ENCODE data around the gene CHST6. TPM values are rescaled to one million over a fixed set of nuclear protein-coding genes. Genes with fewer than 3 reads are reported as not detected.

Gene CHST6
- total and polyA plus RNA-seq, 9 of the 15 experiments (the other 6 are each of a cell fraction or from before 2014, with no cell fraction given), result 0.01 to 0.05 (median 0.02) TPM; not detected in 6

DNA sequence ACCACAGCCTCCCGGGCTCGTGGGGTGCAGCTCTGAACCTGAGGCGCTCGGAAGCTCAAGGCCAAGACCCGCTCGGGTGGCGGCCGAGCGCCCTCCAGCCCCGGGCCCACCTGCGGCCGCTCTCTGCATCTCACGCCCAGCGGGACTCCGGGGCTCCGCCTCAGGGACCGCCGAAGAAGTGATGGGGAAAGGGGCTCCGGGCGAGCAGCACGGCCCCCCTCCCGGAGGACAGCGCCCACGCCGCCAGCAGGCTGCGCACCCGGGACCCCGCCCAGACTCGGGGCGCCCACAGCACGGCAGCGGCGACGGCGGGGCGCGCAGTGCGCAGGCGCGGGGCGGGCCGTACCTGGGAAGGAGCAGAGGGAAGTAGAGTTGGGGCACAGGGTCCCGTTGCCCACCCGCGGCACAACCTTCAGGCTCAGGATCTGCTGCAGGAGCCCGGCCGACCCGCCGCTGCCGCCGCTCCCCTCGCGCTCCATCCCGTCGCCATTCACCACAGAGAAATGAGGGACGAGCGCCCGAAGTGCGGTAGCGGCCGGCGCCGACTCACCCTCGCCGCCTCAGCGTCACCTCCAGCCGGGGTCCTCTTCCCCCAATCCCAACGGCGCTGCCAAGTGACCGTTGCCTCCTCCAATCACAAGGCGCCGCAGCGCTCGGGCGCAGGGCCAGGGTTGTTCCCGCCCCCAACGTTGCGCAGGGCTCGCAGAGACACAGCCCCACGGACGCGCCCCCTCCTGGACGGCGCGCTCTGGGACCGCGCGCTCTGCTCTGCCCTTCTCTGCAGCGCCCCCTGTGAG is 30.9 kb downstream of the CHST6 start, which contains the start of gene TMEM170A (continued):
- 0 out of 2 replicates have a peak, but pooled peaks have one; percentile 17 for TF ChIP-seq CEBPZ (IDR thresholded peaks at IDR 0.05; ENCODE audit: borderline replicate concordance, low read depth, low read length)
- no peak for TF ChIP-seq RBM15 (IDR thresholded peaks at IDR 0.05; ENCODE audit: insufficient read depth, low read length)
- TF ChIP-seq POLR3G (IDR thresholded peaks at IDR 0.05; ENCODE audit: extremely low read depth, insufficient read length, insufficient replicate concordance), result no peak
- no peak for TF ChIP-seq ZNF124 (CRISPR knock-in tag; IDR thresholded peaks at IDR 0.05)
- TF ChIP-seq SAFB (IDR thresholded peaks at IDR 0.05; ENCODE audit: borderline replicate concordance, low read depth, low read length), result peak; percentile 36; the same call in 1 of the 2 replicates
- TF ChIP-seq ZNF253 (CRISPR knock-in tag; conservative IDR thresholded peaks at IDR 0.05), result no peak
- TF ChIP-seq, protein P1, sequence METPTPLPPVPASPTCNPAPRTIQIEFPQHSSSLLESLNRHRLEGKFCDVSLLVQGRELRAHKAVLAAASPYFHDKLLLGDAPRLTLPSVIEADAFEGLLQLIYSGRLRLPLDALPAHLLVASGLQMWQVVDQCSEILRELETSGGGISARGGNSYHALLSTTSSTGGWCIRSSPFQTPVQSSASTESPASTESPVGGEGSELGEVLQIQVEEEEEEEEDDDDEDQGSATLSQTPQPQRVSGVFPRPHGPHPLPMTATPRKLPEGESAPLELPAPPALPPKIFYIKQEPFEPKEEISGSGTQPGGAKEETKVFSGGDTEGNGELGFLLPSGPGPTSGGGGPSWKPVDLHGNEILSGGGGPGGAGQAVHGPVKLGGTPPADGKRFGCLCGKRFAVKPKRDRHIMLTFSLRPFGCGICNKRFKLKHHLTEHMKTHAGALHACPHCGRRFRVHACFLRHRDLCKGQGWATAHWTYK (CRISPR knock-in tag; IDR thresholded peaks at IDR 0.05), result 0 out of 2 replicates have a peak, but pooled peaks have one; percentile 18
- TF ChIP-seq PHF8 (IDR thresholded peaks at IDR 0.05; ENCODE audit: borderline replicate concordance, low read length), result peak; percentile 95; the same call in 1 of the 2 replicates
- TF ChIP-seq, protein P2, sequence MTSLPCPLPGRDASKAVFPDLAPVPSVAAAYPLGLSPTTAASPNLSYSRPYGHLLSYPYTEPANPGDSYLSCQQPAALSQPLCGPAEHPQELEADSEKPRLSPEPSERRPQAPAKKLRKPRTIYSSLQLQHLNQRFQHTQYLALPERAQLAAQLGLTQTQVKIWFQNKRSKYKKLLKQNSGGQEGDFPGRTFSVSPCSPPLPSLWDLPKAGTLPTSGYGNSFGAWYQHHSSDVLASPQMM (CRISPR knock-in tag; IDR thresholded peaks at IDR 0.05), result no peak
- no peak for TF ChIP-seq ZNF354B (CRISPR knock-in tag; IDR thresholded peaks at IDR 0.05)
- TF ChIP-seq ZNF239 (CRISPR knock-in tag; IDR thresholded peaks at IDR 0.05), result no peak
- 0 out of 2 replicates have a peak, but pooled peaks have one; percentile 48 for TF ChIP-seq PTBP1 (IDR thresholded peaks at IDR 0.05; ENCODE audit: low read depth, low read length)
- TF ChIP-seq ZC3H8 (IDR thresholded peaks at IDR 0.05), result no peak
- TF ChIP-seq, protein P3, sequence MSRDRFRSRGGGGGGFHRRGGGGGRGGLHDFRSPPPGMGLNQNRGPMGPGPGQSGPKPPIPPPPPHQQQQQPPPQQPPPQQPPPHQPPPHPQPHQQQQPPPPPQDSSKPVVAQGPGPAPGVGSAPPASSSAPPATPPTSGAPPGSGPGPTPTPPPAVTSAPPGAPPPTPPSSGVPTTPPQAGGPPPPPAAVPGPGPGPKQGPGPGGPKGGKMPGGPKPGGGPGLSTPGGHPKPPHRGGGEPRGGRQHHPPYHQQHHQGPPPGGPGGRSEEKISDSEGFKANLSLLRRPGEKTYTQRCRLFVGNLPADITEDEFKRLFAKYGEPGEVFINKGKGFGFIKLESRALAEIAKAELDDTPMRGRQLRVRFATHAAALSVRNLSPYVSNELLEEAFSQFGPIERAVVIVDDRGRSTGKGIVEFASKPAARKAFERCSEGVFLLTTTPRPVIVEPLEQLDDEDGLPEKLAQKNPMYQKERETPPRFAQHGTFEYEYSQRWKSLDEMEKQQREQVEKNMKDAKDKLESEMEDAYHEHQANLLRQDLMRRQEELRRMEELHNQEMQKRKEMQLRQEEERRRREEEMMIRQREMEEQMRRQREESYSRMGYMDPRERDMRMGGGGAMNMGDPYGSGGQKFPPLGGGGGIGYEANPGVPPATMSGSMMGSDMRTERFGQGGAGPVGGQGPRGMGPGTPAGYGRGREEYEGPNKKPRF (IDR thresholded peaks at IDR 0.05; ENCODE audit: low read depth, low read length), result no peak
- TF ChIP-seq MTA1 (IDR thresholded peaks at IDR 0.05; ENCODE audit: borderline replicate concordance), result no peak
- TF ChIP-seq PBX2 (CRISPR knock-in tag; IDR thresholded peaks at IDR 0.05; ENCODE audit: low read depth), result peak; percentile 53; the same call in 1 of the 2 replicates
- peak; percentile 92 for TF ChIP-seq PBX2 (tag; conservative IDR thresholded peaks at IDR 0.05; ENCODE audit: low read depth)

Measured in K562 (cell line).